BLaER1 treated with 17β-estradiol and CSF1 and Interleukin-3, amounts not matched to agents 10 nM and 100 nM (cell line): ENCODE data around the gene MAN1C1.
A peak's percentile ranks its signal among the peaks of the same experiment; 100 is the strongest.

Source experiments
- H3K27ac ChIP-seq, 11 experiments: shearing (Covaris generic); formaldehyde crosslinking; 2 replicates each; pipeline ENCODE4 v1.8.1; 2022
- H3K27me3 ChIP-seq, 11 experiments: shearing (Covaris generic); formaldehyde crosslinking; 2 replicates each; pipeline ENCODE4 v1.8.1; 2022
- H3K36me3 ChIP-seq, 11 experiments: shearing (Covaris generic); formaldehyde crosslinking; 2 replicates each; pipeline ENCODE4 v1.8.1; 2022
- H3K4me1 ChIP-seq, 10 experiments: shearing (Covaris generic); formaldehyde crosslinking; 2 replicates each; pipeline ENCODE4 v1.8.1; 2022
- H3K4me2 ChIP-seq, 11 experiments: shearing (Covaris generic); formaldehyde crosslinking; 2 replicates each; pipeline ENCODE4 v1.8.1; 2022
- H3K4me3 ChIP-seq, 10 experiments: shearing (Covaris generic); formaldehyde crosslinking; 2 replicates each; pipeline ENCODE4 v1.8.1; 2022
- H3K9ac ChIP-seq, 11 experiments: shearing (Covaris generic); formaldehyde crosslinking; 2 replicates each; pipeline ENCODE4 v1.8.1; 2022
- H3K9me3 ChIP-seq, 11 experiments: shearing (Covaris generic); formaldehyde crosslinking; replicated peaks in 1 of 11; 2 replicates each; pipeline ENCODE4 v1.8.1; 2022
- H4K20me1 ChIP-seq, 11 experiments: shearing (Covaris generic); formaldehyde crosslinking; 2 replicates each; pipeline ENCODE4 v1.8.1; 2022
- Cebpa-rat ChIP-seq, 11 experiments: shearing (Covaris generic); IDR thresholded peaks; 2 replicates each; pipeline ENCODE4 v1.8.1; 2022

Gene MAN1C1

DNA sequence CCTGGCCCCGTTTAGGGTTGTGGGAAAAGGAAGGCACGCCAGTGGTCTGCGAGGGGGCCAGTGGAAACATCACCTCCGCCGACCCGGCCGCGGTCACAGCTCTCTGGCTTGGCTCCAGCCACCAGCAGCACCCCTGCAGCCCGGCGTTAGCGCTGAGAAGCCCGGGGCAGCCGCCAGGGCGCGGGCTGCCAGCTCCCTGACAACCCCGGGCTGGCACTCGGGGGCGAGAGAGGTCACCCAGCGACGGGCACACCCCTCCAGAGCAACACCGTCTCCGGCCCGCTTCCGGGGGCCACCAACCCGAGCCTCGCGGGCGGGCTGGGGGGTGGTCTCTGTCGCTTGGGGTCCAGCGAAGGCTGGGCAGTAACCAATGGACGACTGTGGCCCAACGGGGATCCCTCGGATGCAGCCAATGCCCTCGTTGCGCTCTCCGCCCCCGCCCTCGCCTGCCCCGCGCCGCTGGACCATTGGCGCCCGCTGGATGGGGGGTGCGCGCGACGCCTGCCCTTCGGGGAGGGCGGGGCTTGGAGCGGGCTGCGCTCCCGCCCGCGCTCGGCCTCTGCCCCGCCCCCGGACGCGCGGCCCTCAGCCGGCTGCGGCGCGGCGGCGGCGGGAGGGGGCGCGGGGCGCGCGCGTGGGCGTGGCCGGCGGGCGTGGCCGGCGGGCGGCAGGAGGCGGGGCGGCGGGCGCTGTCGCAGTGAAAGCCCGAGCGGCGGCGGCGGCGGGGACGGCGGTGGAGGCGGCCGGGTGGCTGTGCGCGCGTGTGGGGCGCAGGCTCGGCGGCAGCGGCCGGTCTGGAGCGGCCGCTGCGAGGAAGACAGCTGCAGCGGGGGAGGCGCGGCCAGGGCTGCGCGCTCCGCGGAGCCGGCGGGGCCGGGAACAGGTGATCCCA, at the start of gene MAN1C1:
Gene MAN1C1 (plus strand): TSS at position 697 of the 892 bp plus-strand sequence. CDS start 1,007 bp downstream, outside the sequence.
- Histone ChIP-seq H3K36me3 (no peaks in the 10 kb centered on the region), H3K27me3 (peaks cover 23 to 49% (median 32%) of the 10 kb centered on the region in 11 experiments), H3K4me2 (peak within 1 kb of the TSS; percentile 97 to 100 (median 100)), H3K9me3 (no peaks in the 10 kb centered on the region), H4K20me1 (peaks cover 0 to 38% (median 11%) of the 10 kb centered on the region in 11 experiments; a peak in 13 of 22 replicates), H3K9ac (peak within 1 kb of the TSS; percentile 59 to 81 (median 74)), H3K4me1 (peaks cover 11 to 42% (median 30%) of the 10 kb centered on the region in 10 experiments), H3K27ac (peak within 1 kb of the TSS in 9 of 11 experiments; percentile 16 to 64 (median 47); a peak in 19 of 22 replicates), H3K4me3 (peak within 1 kb of the TSS; percentile 69 to 82 (median 75))
- no peak for TF ChIP-seq Cebpa-rat (IDR thresholded peaks at IDR 0.05)

DNA sequence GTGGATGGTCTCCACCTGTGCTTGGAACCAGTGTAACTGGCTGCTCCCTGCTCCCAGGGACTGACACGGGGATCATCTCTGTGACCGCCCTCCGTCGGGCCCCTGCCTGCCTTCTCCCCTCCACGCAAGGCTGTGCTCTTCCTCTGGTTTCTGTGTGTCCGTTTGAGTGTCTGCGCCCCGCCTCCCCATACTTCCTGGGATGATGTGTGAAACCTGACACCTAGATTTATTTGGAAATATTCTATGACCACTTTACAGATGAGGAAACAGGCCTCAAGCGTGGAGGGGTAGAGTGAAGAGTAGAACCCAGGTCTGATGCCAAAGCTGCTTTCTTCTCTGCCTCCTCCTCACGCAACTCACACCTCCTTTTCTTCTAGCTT, 48.9 kb upstream of the MAN1C1 start:
- Histone ChIP-seq H3K27ac (peak overlapping the region in 2 of 11 experiments; percentile 10 to 11; a peak in 1 of 22 replicates), H3K9ac (peak overlapping the region in 7 of 11 experiments; percentile 2 to 47 (median 31); a peak in 4 of 22 replicates), H3K9me3 (no peaks in the 10 kb centered on the region), H3K36me3 (peaks cover 0 to 17% (median 3%) of the 10 kb centered on the region in 11 experiments; a peak in 3 of 22 replicates), H3K4me1 (peaks cover 23 to 75% (median 66%) of the 10 kb centered on the region in 10 experiments), H3K27me3 (no peaks in the 10 kb centered on the region), H3K4me2 (peak overlapping the region in 9 of 11 experiments; percentile 20 to 69 (median 50); a peak in 16 of 22 replicates), H3K4me3 (no peak overlapping the region), H4K20me1 (peaks cover 0 to 26% (median 0%) of the 10 kb centered on the region in 11 experiments; a peak in 4 of 22 replicates)
- no peak for TF ChIP-seq Cebpa-rat (IDR thresholded peaks at IDR 0.05)

DNA sequence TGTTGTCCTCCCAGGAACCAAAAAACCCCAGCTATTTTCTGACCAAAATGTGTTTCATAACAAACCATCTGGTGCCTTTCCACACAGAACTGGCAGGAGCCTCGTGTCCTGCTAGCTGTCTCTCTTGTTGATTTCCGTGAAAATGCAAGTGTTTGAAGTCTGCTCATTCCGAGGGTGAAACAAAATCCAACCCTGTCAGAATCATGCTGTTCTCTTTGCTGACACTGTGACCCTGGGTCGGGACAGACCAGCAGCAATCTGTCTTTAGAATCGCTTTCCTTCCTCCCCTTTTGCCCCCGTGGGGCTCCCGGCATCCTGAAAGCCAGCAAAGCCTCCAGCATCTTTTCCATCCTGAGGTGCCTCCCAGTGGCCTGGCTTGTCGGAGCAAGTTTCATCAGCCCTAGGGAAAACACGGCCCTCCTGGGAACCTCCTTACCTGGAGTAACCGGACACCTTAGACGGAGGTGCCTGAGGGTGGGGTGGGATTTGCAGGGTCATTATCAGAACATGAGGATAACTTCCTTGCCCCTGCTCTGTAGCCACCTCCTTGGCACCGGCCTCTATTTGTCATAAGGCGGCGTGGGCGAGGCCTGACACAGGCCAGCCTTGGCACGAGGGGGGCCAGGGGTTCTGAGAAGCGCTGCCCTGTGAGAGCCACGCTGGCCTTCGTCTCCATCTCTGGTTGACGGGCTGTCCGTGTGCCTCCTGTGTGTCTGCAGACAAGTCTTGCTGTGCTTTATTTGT, 48.3 kb upstream of the MAN1C1 start:
- Histone ChIP-seq H3K27ac (no peak overlapping the region), H3K36me3 (peaks cover 0 to 14% (median 0%) of the 10 kb centered on the region in 11 experiments; a peak in 3 of 22 replicates), H4K20me1 (peaks cover 0 to 26% (median 0%) of the 10 kb centered on the region in 11 experiments; a peak in 4 of 22 replicates), H3K4me2 (peak overlapping the region; percentile 6 to 69 (median 50); a peak in 20 of 22 replicates), H3K27me3 (no peaks in the 10 kb centered on the region), H3K4me1 (peaks cover 22 to 70% (median 61%) of the 10 kb centered on the region in 10 experiments), H3K4me3 (no peak overlapping the region), H3K9me3 (no peaks in the 10 kb centered on the region), H3K9ac (peak overlapping the region in 3 of 11 experiments; percentile 3 to 31 (median 10); a peak in 3 of 22 replicates)
- TF ChIP-seq Cebpa-rat (IDR thresholded peaks at IDR 0.05), result no peak

DNA sequence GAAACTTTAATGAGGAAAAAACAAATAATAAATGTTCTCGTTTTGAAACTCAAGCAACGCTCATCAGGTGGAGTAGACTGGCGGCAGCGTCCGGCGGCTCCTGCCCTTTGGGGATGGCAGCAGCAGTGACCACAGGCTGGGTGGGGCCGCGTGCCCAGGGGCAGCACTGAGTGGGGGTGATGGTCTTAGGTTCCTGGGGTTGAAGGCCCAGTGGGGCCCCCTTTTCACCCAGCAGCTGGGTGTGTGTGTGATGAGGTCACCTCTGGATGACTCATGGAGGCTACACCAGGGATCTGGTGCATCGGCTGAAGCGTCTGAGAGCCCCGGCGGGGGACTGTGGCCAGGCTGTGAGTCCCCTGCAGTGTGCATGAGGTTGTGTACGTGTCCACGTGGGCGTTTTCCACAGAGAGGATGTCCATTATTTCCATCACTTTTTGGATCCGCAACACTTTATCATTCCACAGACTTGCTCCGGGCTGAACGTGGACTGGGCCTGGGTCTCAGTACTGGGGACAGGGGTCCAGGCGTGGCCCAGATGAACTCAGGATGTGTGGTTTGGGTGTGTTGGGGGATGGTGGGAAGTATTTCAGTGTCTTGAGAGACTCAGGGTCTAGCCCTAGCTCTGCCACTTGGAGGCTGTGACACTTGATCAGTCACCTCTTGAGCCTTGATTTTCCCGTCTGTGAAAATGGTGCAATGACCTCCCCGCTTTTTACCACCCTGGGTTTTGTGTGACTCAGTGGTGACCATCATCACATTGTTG, 47.6 kb upstream of the MAN1C1 start:
- Histone ChIP-seq H3K4me2 (peak overlapping the region in 9 of 11 experiments; percentile 6 to 69 (median 41); a peak in 13 of 22 replicates), H3K36me3 (peaks cover 0 to 7% (median 0%) of the 10 kb centered on the region in 11 experiments; a peak in 3 of 22 replicates), H3K27me3 (no peaks in the 10 kb centered on the region), H4K20me1 (peaks cover 0 to 26% (median 0%) of the 10 kb centered on the region in 11 experiments; a peak in 4 of 22 replicates), H3K9ac (peak overlapping the region in 2 of 11 experiments; percentile 3; a peak in 1 of 22 replicates), H3K4me1 (peaks cover 22 to 62% (median 54%) of the 10 kb centered on the region in 10 experiments), H3K4me3 (no peak overlapping the region), H3K27ac (no peak overlapping the region), H3K9me3 (no peaks in the 10 kb centered on the region)
- no peak for TF ChIP-seq Cebpa-rat (IDR thresholded peaks at IDR 0.05)

DNA sequence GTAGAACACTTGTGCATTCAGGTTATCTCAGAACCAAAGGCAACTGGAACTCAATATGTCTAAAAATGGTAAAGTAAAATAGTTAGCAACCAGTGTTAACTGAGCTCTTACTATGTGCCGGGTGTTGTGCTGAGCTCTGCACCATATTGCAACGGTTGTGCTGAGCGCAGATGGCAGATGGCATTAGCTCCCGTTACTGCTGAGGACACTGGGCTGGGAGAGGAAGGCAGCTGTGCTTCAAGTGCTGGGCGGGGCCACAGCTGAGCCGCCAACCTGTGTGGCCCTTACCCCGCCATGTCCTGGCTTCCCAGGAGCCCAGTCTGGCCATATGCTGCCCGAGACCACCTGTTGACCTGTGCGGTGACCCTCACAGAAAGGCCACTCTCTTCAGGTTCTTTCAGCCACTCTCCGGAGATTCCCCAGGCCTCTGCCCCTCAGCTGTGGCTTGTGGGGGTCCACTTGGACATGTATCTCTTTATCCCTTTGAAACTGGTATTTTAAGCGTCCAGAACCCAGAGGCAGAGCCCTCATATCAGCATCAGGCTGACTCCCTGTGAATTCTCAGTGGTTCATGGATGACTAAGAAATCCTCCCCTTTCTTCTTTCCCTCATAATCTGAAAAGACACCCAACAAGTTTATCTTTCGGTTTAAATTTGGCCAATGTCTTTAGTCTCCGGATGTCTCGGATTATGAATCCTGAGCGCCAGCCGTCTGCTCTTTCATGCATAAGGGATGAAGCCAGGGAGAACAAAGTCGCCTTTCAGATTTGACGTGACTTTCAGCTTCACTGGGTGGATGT, 46.8 kb upstream of the MAN1C1 start:
- H3K9ac ChIP-seq, result no peak overlapping the region
- TF ChIP-seq Cebpa-rat (IDR thresholded peaks at IDR 0.05), result no peak
- H3K27ac ChIP-seq, result no peak overlapping the region

DNA sequence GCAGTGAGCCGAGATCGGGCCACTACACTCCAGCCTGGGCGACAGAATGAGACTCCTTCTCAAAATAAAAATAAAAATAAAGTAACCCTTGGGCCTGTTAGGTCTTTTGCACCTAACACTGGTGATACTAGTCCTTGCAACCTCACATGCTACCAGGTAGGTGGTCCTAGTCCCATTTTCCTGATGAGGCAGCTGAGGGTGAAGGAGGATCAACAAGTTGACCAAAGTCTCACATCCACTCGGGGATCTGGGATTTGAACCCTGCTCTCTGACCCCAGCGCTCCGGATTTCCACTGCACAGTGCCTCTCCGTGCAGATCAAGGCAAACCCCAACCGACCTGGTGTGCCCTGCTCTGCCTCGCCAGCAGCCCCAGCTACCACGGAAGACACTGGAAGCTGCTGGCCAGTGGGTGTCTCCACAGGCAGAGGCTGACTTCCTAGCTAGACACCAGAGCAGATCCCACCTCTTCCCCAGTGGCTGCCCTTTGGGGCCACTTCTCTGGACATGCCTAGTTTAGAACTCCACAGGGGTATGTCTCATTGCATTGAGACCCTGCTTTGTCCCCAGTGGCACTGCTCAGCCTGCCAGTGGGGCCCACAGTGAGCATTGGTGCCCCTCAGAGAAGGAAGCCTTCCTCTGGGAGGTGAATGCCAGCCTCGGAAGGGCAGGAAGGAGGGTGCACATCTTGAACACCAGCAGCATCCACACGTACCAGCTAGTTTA, 45.6 kb upstream of the MAN1C1 start:
- no peak overlapping the region for H3K9ac ChIP-seq
- H4K20me1 ChIP-seq, result peaks cover 0 to 26% (median 0%) of the 10 kb centered on the region in 11 experiments; a peak in 2 of 22 replicates
- H3K27me3 ChIP-seq, result no peaks in the 10 kb centered on the region
- H3K27ac ChIP-seq, result no peak overlapping the region
- no peaks in the 10 kb centered on the region for H3K9me3 ChIP-seq
- H3K4me1 ChIP-seq, result peaks cover 11 to 43% (median 36%) of the 10 kb centered on the region in 10 experiments; a peak in 19 of 20 replicates
- no peak overlapping the region for H3K4me3 ChIP-seq
- no peak overlapping the region for H3K4me2 ChIP-seq
- TF ChIP-seq Cebpa-rat (IDR thresholded peaks at IDR 0.05), result no peak
- H3K36me3 ChIP-seq, result no peaks in the 10 kb centered on the region

More for the DNA sequence above, 46.8 kb upstream of the MAN1C1 start:
- H3K9me3 ChIP-seq, result no peaks in the 10 kb centered on the region
- H3K27me3 ChIP-seq, result no peaks in the 10 kb centered on the region
- no peak overlapping the region for H3K4me3 ChIP-seq
- H3K4me2 ChIP-seq, result peak overlapping the region in 7 of 11 experiments; percentile 9 to 69 (median 44); a peak in 6 of 22 replicates
- no peaks in the 10 kb centered on the region for H3K36me3 ChIP-seq
- H3K4me1 ChIP-seq, result peaks cover 19 to 55% (median 48%) of the 10 kb centered on the region in 10 experiments
- peaks cover 0 to 26% (median 0%) of the 10 kb centered on the region in 11 experiments; a peak in 4 of 22 replicates for H4K20me1 ChIP-seq

DNA sequence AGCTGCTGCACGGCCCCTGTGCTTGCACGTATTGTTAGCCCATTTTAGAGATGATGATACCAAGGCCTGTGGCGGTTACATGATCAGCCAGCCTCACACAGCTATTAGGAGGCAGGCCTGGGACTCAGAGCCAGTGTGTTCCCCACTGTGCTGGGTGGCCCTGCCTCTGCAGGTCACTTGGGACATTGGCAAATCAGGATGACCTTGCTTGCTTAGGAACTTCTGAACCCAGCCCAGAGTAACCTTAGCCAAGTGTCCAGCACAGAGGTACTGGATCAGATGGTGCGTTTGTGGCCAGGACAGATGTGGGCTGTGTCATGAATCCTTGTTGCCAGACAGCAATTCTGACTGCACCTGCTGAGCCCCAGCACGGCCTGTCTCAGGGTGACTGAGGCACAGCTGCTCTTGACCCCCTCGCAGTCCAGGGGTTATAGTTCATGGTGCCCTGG, 45.0 kb upstream of the MAN1C1 start:
- no peaks in the 10 kb centered on the region for H3K36me3 ChIP-seq
- no peak overlapping the region for H3K27ac ChIP-seq
- no peaks in the 10 kb centered on the region for H3K9me3 ChIP-seq
- H3K27me3 ChIP-seq, result no peaks in the 10 kb centered on the region
- no peak overlapping the region for H3K4me3 ChIP-seq
- H3K4me1 ChIP-seq, result peaks cover 11 to 38% (median 33%) of the 10 kb centered on the region in 10 experiments; a peak in 19 of 20 replicates
- H3K4me2 ChIP-seq, result no peak overlapping the region
- TF ChIP-seq Cebpa-rat (IDR thresholded peaks at IDR 0.05), result no peak
- H4K20me1 ChIP-seq, result peaks cover 0 to 26% (median 0%) of the 10 kb centered on the region in 11 experiments; a peak in 2 of 22 replicates
- H3K9ac ChIP-seq, result no peak overlapping the region
